Measurements from ENCODE around the gene USP31.

The USP31 gene

GRCh38 chr16:23120562-23120961 lies 28.7 kb downstream of the USP31 start:
- DNase-seq (ENCODE audit: low read depth) = no peak

GRCh38 chr16:23119570-23119969 lies 29.7 kb downstream of the USP31 start:
- H3K4me3 ChIP-seq (ENCODE audit: low read length) = no peak overlapping the region
- no peak for TF ChIP-seq CTCF (IDR thresholded peaks at IDR 0.05; ENCODE audit: insufficient read depth, low read depth, low read length, missing control alignments)
- peak; percentile 80 for DNase-seq (ENCODE audit: low read depth)

More at GRCh38 chr16:23120562-23120961, 28.7 kb downstream of the USP31 start:
- no peak for TF ChIP-seq CTCF (IDR thresholded peaks at IDR 0.05; ENCODE audit: insufficient read depth, low read depth, low read length, missing control alignments)
- no peak overlapping the region for H3K4me3 ChIP-seq (ENCODE audit: low read length)

- DNase-seq (ENCODE audit: low read depth) = peak; percentile 55
- no peak for TF ChIP-seq CTCF (IDR thresholded peaks at IDR 0.05; ENCODE audit: insufficient read depth, low read depth, low read length, missing control alignments)
- no peak overlapping the region for H3K4me3 ChIP-seq (ENCODE audit: low read length)
Measured at GRCh38 chr16:23114131-23114904, 34.9 kb downstream of the USP31 start.

- no peak for DNase-seq (ENCODE audit: low read depth)
- TF ChIP-seq CTCF (IDR thresholded peaks at IDR 0.05; ENCODE audit: insufficient read depth, low read depth, low read length, missing control alignments) = no peak
- no peak overlapping the region for H3K4me3 ChIP-seq (ENCODE audit: low read length)
Measured at GRCh38 chr16:23113185-23113584, 36.1 kb downstream of the USP31 start.

GRCh38 chr16:23110257-23110899 lies 38.9 kb downstream of the USP31 start:
- H3K4me3 ChIP-seq (ENCODE audit: low read length) = no peak overlapping the region
- TF ChIP-seq CTCF (IDR thresholded peaks at IDR 0.05; ENCODE audit: insufficient read depth, low read depth, low read length, missing control alignments) = no peak
- DNase-seq (ENCODE audit: low read depth) = peak; percentile 86

GRCh38 chr16:23107936-23108335 lies 41.3 kb downstream of the USP31 start:
- no peak overlapping the region for H3K4me3 ChIP-seq (ENCODE audit: low read length)
- no peak for TF ChIP-seq CTCF (IDR thresholded peaks at IDR 0.05; ENCODE audit: insufficient read depth, low read depth, low read length, missing control alignments)
- DNase-seq (ENCODE audit: low read depth) = no peak

All from epithelial cell of esophagus (primary cell).